Measurements from ENCODE around the gene UNC50.

- TF ChIP-seq CTCF (IDR thresholded peaks at IDR 0.05; ENCODE audit: low read depth, low read length) (no peak), POLR2A (IDR thresholded peaks at IDR 0.05; ENCODE audit: extremely low read depth, insufficient read length) (no peak), MYC (IDR thresholded peaks at IDR 0.05; ENCODE audit: low read depth, low read length) (no peak)
Observed at GRCh38 chr2:98576666-98577312, 31.6 kb upstream of the UNC50 start.
